Cardiac fibroblast (primary cell): ENCODE data around the gene IRX1.

Experiments used
- DNase-seq, 2 donors: peaks; one replicate each; pipeline versions ENCODE4 v3.0.0 to v3.0.0-alpha.2; 2010; ENCODE audit warnings: low read depth in 2 of 2
- H3K4me3 ChIP-seq, 2 donors: replicated peaks in 1 of 2; 1 replicate in 1 of 2; 2 replicates in 1 of 2; pipeline ENCODE4 v1.5.1; 2011; ENCODE audit warnings: low read depth in 2 of 2, low read length in 2 of 2, mild to moderate bottlenecking in 2 of 2, moderate library complexity in 1 of 2
- CTCF ChIP-seq: IDR thresholded peaks from one replicate; pipeline ENCODE4 v1.5.1; 2011; ENCODE audit warnings: low read depth, mild to moderate bottlenecking, low read length, inconsistent platforms

IRX1 gene

GRCh38 chr5:3607541-3608181 lies 12.0 kb downstream of the IRX1 start:
- no peak for TF ChIP-seq CTCF
- H3K4me3 ChIP-seq = no peak overlapping the region
- DNase-seq = peak in 1 of 2 donors; percentile 15

GRCh38 chr5:3609120-3609681 lies 13.6 kb downstream of the IRX1 start:
- TF ChIP-seq CTCF = no peak
- H3K4me3 ChIP-seq = no peak overlapping the region
- no peak for DNase-seq

GRCh38 chr5:3612591-3613042 lies 17.0 kb downstream of the IRX1 start:
- DNase-seq = no peak
- no peak for TF ChIP-seq CTCF
- H3K4me3 ChIP-seq = no peak overlapping the region

- no peak for DNase-seq
- H3K4me3 ChIP-seq = no peak overlapping the region
- TF ChIP-seq CTCF = no peak
Measured at GRCh38 chr5:3613726-3614125, 18.1 kb downstream of the IRX1 start.

GRCh38 chr5:3615217-3615616 lies 19.6 kb downstream of the IRX1 start:
- TF ChIP-seq CTCF = no peak
- no peak for DNase-seq
- H3K4me3 ChIP-seq = no peak overlapping the region

GRCh38 chr5:3615829-3616228 lies 20.2 kb downstream of the IRX1 start:
- TF ChIP-seq CTCF = no peak
- H3K4me3 ChIP-seq = no peak overlapping the region
- no peak for DNase-seq
